HEK293T (cell line): ENCODE measurements around the gene ZNF599.
"Not testable (repeated sequence)": the region's sequence is repeated elsewhere in the genome, so short reads cannot be mapped to it uniquely, and the experiment has no call there.

Experiments
- CTCF ChIA-PET: fragments of 350-600 bp; formaldehyde crosslinking; extraction: SDS; loops from one replicate; lab custom pipeline; 2021; ENCODE audit warnings: antibody characterized with exemption, inconsistent platforms; lab: Yijun Ruan, JAX
- POLR2A ChIA-PET: fragments of 350-600 bp; formaldehyde crosslinking; extraction: SDS; loops from one replicate; lab custom pipeline; 2020; ENCODE audit warnings: antibody characterized with exemption, inconsistent platforms; lab: Yijun Ruan, JAX
- DNase-seq: peaks from one replicate; pipeline ENCODE4 v3.0.0; 2012; ENCODE audit warnings: mixed read lengths; ENCODE audit errors: extremely low spot score
- ARNT ChIP-seq: fragments of 450-650 bp; IDR thresholded peaks from 2 replicates; pipeline ENCODE4 v1.6.1; 2017; ENCODE audit warnings: mild to moderate bottlenecking
- BHLHE40 ChIP-seq: fragments of 450-650 bp; IDR thresholded peaks from 2 replicates; pipeline ENCODE4 v1.6.1; 2016; ENCODE audit warnings: mild to moderate bottlenecking, moderate library complexity, borderline replicate concordance
- CTBP1 ChIP-seq: fragments of 450-650 bp; IDR thresholded peaks from 2 replicates; pipeline ENCODE4 v1.6.1; 2016; ENCODE audit warnings: borderline replicate concordance
- ELF4 ChIP-seq: fragments of 450-650 bp; IDR thresholded peaks from 2 replicates; pipeline ENCODE4 v1.6.1; 2017; ENCODE audit warnings: antibody characterized with exemption
- FOXA1 ChIP-seq: fragments of 450-650 bp; IDR thresholded peaks from 2 replicates; pipeline ENCODE4 v1.6.1; 2016; ENCODE audit warnings: mild to moderate bottlenecking
- FOXK2 ChIP-seq: fragments of 450-650 bp; IDR thresholded peaks from 2 replicates; pipeline ENCODE4 v1.6.1; 2016; ENCODE audit warnings: mild to moderate bottlenecking
- FOXM1 ChIP-seq: fragments of 450-650 bp; IDR thresholded peaks from 2 replicates; pipeline ENCODE4 v1.6.1; 2017; ENCODE audit warnings: mild to moderate bottlenecking, borderline replicate concordance
- HDGF ChIP-seq: fragments of 450-650 bp; IDR thresholded peaks from 2 replicates; pipeline ENCODE4 v1.6.1; 2017; ENCODE audit warnings: antibody characterized with exemption, borderline replicate concordance
- L3MBTL2 ChIP-seq: fragments of 450-650 bp; conservative IDR thresholded peaks from 2 replicates; pipeline ENCODE4 v1.6.1; 2016; ENCODE audit warnings: mild to moderate bottlenecking
- LEF1 ChIP-seq: fragments of 450-650 bp; IDR thresholded peaks from 2 replicates; pipeline ENCODE4 v1.6.1; 2017; ENCODE audit warnings: mild to moderate bottlenecking, borderline replicate concordance
- NFRKB ChIP-seq: fragments of 450-650 bp; IDR thresholded peaks from 2 replicates; pipeline ENCODE4 v1.6.1; 2016; ENCODE audit warnings: mild to moderate bottlenecking, moderate library complexity
- SP1 ChIP-seq: fragments of 450-650 bp; IDR thresholded peaks from 2 replicates; pipeline ENCODE4 v1.6.1; 2017
- SUZ12 ChIP-seq: fragments of 450-650 bp; IDR thresholded peaks from 2 replicates; pipeline ENCODE4 v1.6.1; 2016; ENCODE audit warnings: mild to moderate bottlenecking
- TARDBP ChIP-seq: fragments of 450-650 bp; IDR thresholded peaks from 2 replicates; pipeline ENCODE4 v1.6.1; 2016
- ZNF384 ChIP-seq: fragments of 450-650 bp; IDR thresholded peaks from 2 replicates; pipeline ENCODE4 v1.6.1; 2016
- TF ChIP-seq, protein P1 (sequence below): fragments of 450-650 bp; IDR thresholded peaks from 2 replicates; pipeline ENCODE4 v1.6.1; 2016

The ZNF599 gene

DNA sequence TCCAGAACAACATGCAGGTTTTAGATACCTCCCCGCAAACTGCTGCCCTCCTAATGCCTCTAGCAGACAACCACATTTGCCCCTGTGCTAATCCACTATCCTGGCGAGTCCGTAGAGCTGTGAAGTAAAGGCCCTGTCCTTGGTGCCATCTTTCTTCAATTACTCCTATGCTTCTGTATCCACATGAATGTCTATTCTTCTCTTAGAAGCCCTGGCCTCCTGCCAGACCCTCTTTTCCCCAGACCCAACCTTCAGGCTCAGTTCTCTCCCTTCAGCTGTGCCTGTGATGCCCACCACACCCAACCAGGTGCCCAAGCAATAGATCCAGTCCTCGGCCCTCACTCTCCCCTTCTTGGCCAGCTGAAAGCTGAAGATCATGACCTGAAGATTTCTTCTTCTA, 31.1 kb upstream of the ZNF599 start:
- TF ChIP-seq, protein P1, sequence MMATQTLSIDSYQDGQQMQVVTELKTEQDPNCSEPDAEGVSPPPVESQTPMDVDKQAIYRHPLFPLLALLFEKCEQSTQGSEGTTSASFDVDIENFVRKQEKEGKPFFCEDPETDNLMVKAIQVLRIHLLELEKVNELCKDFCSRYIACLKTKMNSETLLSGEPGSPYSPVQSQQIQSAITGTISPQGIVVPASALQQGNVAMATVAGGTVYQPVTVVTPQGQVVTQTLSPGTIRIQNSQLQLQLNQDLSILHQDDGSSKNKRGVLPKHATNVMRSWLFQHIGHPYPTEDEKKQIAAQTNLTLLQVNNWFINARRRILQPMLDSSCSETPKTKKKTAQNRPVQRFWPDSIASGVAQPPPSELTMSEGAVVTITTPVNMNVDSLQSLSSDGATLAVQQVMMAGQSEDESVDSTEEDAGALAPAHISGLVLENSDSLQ = no peak
- TF ChIP-seq L3MBTL2 (no peak), ELF4 (no peak), HDGF (no peak), TARDBP (no peak), FOXM1 (no peak), LEF1 (no peak), BHLHE40 (no peak), SUZ12 (no peak), ARNT (no peak), CTBP1 (no peak), FOXK2 (no peak), ZNF384 (no peak), FOXA1 (no peak), NFRKB (no peak)
- no peak for DNase-seq
- ChIA-PET CTCF (no interaction called here), POLR2A (no interaction called here)

DNA sequence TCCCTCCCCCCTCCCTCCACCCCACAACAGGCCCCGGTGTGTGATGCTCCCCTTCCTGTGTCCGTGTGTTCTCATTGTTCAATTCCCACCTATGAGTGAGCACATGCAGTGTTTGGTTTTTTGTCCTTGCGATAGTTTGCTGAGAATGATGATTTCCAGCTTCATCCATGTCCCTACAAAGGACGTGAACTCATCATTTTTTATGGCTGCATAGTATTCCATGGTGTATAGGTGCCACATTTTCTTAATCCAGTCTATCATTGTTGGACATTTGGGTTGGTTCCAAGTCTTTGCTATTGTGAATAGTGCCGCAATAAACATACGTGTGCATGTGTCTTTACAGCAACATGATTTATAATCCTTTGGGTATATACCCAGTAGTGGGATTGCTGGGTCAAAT, 23.9 kb upstream of the ZNF599 start:
- DNase-seq, CTCF ChIA-PET, POLR2A ChIA-PET: not testable (repeated sequence)

DNA sequence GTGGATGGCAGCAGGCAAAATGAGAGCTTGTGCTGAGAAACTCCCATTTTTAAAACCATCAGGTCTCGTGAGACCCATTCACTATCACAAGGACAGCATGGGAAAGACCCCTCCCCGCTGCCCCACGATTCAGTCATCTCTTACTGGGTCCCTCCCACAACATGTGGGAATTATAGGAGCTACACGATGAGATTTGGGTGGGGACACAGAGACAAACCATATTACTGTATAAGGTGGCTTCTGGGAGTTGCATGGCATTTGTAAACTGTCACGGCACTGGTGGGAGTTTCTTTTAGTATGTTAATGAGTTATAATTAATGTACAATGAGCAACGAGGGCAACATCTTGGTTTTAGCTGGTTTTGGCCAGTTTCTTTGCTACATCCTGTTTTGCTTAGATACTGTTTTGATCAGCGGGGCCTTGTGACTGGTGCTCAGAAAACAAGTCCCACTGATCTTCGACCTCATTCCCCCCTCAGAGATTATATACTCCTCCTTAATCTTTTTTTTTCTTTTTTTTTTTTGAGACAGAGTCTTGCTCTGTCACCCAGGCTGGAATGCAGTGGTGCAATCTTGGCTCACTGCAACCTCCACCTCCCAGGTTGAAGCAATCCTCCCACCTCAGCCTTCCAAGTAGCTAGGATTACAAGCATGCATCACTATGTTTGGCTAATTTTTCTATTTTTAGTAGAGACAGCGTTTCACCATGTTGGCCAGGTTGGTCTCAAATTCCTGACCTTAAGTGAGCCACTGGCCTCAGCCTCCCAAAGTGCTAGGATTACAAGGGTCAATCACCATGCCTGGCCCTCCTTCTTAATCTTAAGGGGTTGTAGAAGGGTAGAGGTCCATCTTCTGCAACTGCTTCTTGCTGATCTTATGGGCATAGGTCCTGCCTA, 21.3 kb upstream of the ZNF599 start:
- no peak for TF ChIP-seq NFRKB
- no peak for TF ChIP-seq ELF4
- no peak for TF ChIP-seq FOXA1
- no peak for TF ChIP-seq ARNT
- no peak for TF ChIP-seq SP1
- TF ChIP-seq, protein P1 = no peak
- no peak for TF ChIP-seq FOXK2
- no peak for TF ChIP-seq L3MBTL2
- no peak for TF ChIP-seq FOXM1
- no peak for TF ChIP-seq CTBP1
- TF ChIP-seq TARDBP = no peak
- CTCF ChIA-PET = interaction anchor here (0.7 kb wide), 1 partner anchor 134 kb away, joined by 4 read pairs; no protein-coding TSS in a partner anchor
- POLR2A ChIA-PET = no interaction called here
- DNase-seq = no peak

DNA sequence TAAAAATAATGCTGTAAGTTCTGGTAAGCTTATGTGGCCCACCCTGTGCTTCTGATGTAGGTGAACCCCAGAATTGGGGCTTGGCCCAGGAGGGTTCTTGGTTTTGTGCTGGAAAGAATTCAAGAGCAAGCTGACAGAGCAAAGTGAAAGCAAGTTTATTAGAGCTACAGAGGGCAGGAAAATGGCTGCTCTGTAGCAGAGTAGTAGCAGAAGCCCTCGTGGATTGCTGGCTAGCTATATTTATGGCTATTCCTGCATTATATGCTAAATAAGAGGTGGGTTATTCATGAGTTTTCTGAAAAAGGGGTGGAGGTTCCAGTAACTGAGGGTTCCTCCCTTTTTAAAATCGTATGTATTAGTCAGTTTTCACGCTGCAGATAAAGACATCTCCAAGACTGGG, 20.6 kb upstream of the ZNF599 start:
- ChIA-PET POLR2A (no interaction called here), CTCF (interaction anchor here (0.6 kb wide), 1 partner anchor 111 kb away, joined by 3 read pairs; no protein-coding TSS in a partner anchor)
- no peak for DNase-seq
- no peak for TF ChIP-seq TARDBP
- no peak for TF ChIP-seq SUZ12
- TF ChIP-seq BHLHE40 = no peak
- no peak for TF ChIP-seq ARNT
- TF ChIP-seq, protein P1 = no peak
- no peak for TF ChIP-seq ELF4
- TF ChIP-seq FOXM1 = no peak
- no peak for TF ChIP-seq FOXA1
- no peak for TF ChIP-seq NFRKB
- no peak for TF ChIP-seq SP1
- TF ChIP-seq LEF1 = no peak
- TF ChIP-seq CTBP1 = no peak
- no peak for TF ChIP-seq FOXK2
- TF ChIP-seq HDGF = no peak
- TF ChIP-seq L3MBTL2 = no peak
- no peak for TF ChIP-seq ZNF384

DNA sequence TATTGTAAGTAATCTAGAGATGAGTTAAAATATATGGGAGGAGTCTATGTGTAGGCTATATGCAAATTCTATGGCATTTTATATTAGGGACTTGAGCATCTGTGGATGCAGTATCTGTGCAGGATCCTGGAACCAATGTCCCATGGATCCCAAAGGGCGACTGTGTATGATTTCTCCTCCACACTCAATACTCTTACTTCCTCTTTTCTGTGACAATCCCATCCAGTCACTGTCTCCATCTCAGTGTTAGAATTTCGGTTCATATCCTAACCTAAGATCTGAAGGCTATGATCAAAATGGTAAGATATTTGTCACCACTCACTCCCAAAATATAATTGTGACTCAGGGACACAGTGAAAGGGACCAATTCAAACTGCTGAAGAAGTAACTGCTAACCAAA, 15.1 kb upstream of the ZNF599 start:
- POLR2A ChIA-PET = no interaction called here
- TF ChIP-seq SP1 = no peak
- CTCF ChIA-PET = no interaction called here
- no peak for DNase-seq

DNA sequence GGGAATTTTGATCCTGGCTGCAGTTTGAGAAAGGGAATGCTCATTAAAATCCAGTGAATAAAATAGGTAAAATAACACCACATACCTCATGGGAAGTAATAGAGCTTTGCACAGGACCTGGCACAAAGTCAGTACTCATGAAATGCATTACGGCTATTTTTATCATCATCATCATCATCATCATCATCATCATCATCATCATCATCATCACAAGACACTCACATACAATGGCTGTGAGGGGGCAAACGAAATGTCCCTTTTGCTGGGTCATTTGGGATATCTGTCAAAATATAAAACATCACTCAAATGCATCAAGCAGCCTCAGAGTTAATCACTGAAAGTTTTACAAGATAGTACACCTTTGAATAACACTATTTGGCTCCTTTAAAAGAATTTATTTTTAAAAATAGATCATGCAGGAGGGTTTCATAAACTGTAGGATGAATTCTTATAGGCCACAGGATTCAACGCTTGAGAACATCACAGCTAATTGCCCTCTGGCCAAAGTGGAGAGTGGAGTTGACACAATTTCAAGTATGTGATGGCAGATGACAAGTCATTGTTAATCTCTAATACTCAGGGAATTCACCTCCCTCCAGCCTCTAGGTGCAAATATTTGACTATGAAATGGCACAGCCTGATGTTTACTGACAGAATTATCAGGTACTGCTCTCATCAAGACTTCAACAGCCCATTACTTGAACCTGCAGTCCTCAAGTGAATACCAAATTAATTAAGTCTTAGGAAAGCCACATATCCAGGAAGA, 14.2 kb upstream of the ZNF599 start:
- ChIA-PET POLR2A (no interaction called here), CTCF (no interaction called here)
- TF ChIP-seq CTBP1 = no peak
- TF ChIP-seq ARNT = no peak
- no peak for TF ChIP-seq TARDBP
- TF ChIP-seq FOXA1 = no peak
- TF ChIP-seq BHLHE40 = no peak
- TF ChIP-seq, protein P1 = no peak
- no peak for TF ChIP-seq SP1
- TF ChIP-seq FOXK2 = no peak
- no peak for TF ChIP-seq ZNF384
- no peak for TF ChIP-seq SUZ12
- no peak for TF ChIP-seq NFRKB
- no peak for TF ChIP-seq ELF4
- TF ChIP-seq HDGF = no peak
- TF ChIP-seq FOXM1 = no peak
- no peak for DNase-seq
